K562 (cell line): ENCODE data around the gene CABP5. TPM values are rescaled to one million over a fixed set of nuclear protein-coding genes. Genes with fewer than 3 reads are reported as not detected.

ENCODE experiments used
- ATAC-seq: fragments of 200-7000 bp; cut with Tn5 transposase; 3 replicates; pipeline ENCODE4 v1.9.1; 2020; ENCODE audit warnings: moderate library complexity
- BruUV-seq: library from RNA; stranded (reverse); fragments of 400-500 nt; replicated peaks from 2 replicates; lab custom pipeline; 2021; lab: Mats Ljungman, UMichigan
- CTCF ChIA-PET: fragments of 300-600 bp; formaldehyde crosslinking; extraction: SDS; loops from one replicate; lab custom pipeline; 2021; ENCODE audit warnings: low intra/inter-chr PET ratio; lab: Yijun Ruan, JAX
- POLR2A ChIA-PET: fragments of 300-600, 350-650 bp; sonication (Branson Sonifier 250); formaldehyde crosslinking; extraction: SDS; loops from one replicate; lab custom pipeline; 2021; ENCODE audit warnings: antibody characterized with exemption, inconsistent platforms; lab: Yijun Ruan, JAX
- DNase-seq, 4 experiments: peaks; one replicate each; pipeline versions ENCODE4 v3.0.0 to v3.0.0-alpha.2; 2011 to 2018; ENCODE audit warnings: low spot score in 3 of 4, mixed read lengths in 3 of 4; ENCODE audit errors: extremely low read depth in 1 of 4
- FAIRE-seq: peaks from 2 replicates; lab custom pipeline; 2011; peaks lifted over from hg19 to GRCh38; lab: Jason Lieb, UNC
- H2AFZ ChIP-seq: 2 replicates; pipeline ENCODE4 v1.6.0; 2011; ENCODE audit warnings: low read depth, low read length, control low read depth, inconsistent platforms
- H3K27ac ChIP-seq: fragments of 200-600 bp; 3 replicates; pipeline ENCODE4 v1.8.0; 2011; ENCODE audit warnings: low read depth, mild to moderate bottlenecking, control low read depth, inconsistent platforms, low read length, moderate library complexity, mixed read lengths; ENCODE audit errors: extremely low read depth
- H3K27me3 ChIP-seq, 2 experiments: fragments of 300-600 bp in 1 of 2; 2 replicates in 1 of 2; 3 replicates in 1 of 2; pipeline versions ENCODE4 v1.6.0 to v1.8.0; 2011; ENCODE audit warnings: inconsistent platforms in 2 of 2, low read length in 2 of 2, mild to moderate bottlenecking in 1 of 2, mixed read lengths in 1 of 2, moderate library complexity in 1 of 2; ENCODE audit not compliant: control insufficient read depth in 2 of 2, insufficient read depth in 2 of 2
- H3K36me3 ChIP-seq: fragments of 300-600 bp; 3 replicates; pipeline ENCODE4 v1.8.0; 2011; ENCODE audit warnings: mild to moderate bottlenecking, low read length, inconsistent platforms; ENCODE audit not compliant: control insufficient read depth, insufficient read depth
- H3K4me1 ChIP-seq, 2 experiments: fragments of 200-600 bp in 1 of 2; replicated peaks in 1 of 2; 2 replicates in 1 of 2; 3 replicates in 1 of 2; pipeline versions ENCODE4 v1.5.1 to v1.8.0; 2011; ENCODE audit warnings: inconsistent platforms in 2 of 2, low read length in 2 of 2, mild to moderate bottlenecking in 1 of 2, mixed read lengths in 1 of 2, moderate library complexity in 1 of 2; ENCODE audit not compliant: control insufficient read depth in 2 of 2, insufficient read depth in 2 of 2
- H3K4me2 ChIP-seq: 2 replicates; pipeline ENCODE4 v1.6.1; 2011; ENCODE audit warnings: low read length, control low read depth, inconsistent platforms, mixed read lengths; ENCODE audit not compliant: insufficient read depth
- H3K4me3 ChIP-seq: fragments of 200-600 bp; sonication (generic), shearing (Covaris generic); 2 replicates; pipeline ENCODE4 v1.5.1; 2016; ENCODE audit warnings: control low read depth, inconsistent platforms
- H3K79me2 ChIP-seq: fragments of 200-600 bp; 3 replicates; pipeline ENCODE4 v1.8.0; 2011; ENCODE audit warnings: low read length, inconsistent platforms; ENCODE audit not compliant: control insufficient read depth, insufficient read depth
- H3K9ac ChIP-seq, 2 experiments: 2 replicates each; pipeline versions ENCODE4 v1.6.0 to v1.6.1; 2011; ENCODE audit warnings: low read depth in 2 of 2, low read length in 2 of 2, control low read depth in 1 of 2, inconsistent platforms in 1 of 2, mild to moderate bottlenecking in 1 of 2, mixed read lengths in 1 of 2; ENCODE audit not compliant: insufficient read depth in 1 of 2
- H3K9me1 ChIP-seq: one replicate; pipeline ENCODE4 v1.6.0; 2011; ENCODE audit warnings: inconsistent platforms, mild to moderate bottlenecking, low read length, moderate library complexity; ENCODE audit not compliant: control insufficient read depth, insufficient read depth
- H3K9me3 ChIP-seq: replicated peaks from 2 replicates; pipeline ENCODE4 v1.5.1; 2011; ENCODE audit warnings: low read depth, low read length, inconsistent platforms; ENCODE audit not compliant: control insufficient read depth, insufficient read depth
- H4K20me1 ChIP-seq: replicated peaks from 2 replicates; pipeline ENCODE4 v1.6.1; 2011; ENCODE audit warnings: low read length, inconsistent platforms, mixed read lengths; ENCODE audit not compliant: control insufficient read depth, insufficient read depth
- FOXJ3 ChIP-seq: sonication (generic); formaldehyde crosslinking; IDR thresholded peaks from 2 replicates; pipeline ENCODE4 v1.4.0; 2020; ENCODE audit warnings: mild to moderate bottlenecking, missing genetic modification reagents
- PTRF ChIP-seq: fragments of 450-650 bp; IDR thresholded peaks from 2 replicates; pipeline ENCODE4 v1.6.1; 2016; ENCODE audit warnings: mild to moderate bottlenecking, missing genetic modification characterization, missing compliant biosample characterization
- RREB1 ChIP-seq: fragments of 250-450 bp; sonication (Bioruptor Pico); IDR thresholded peaks from 2 replicates; pipeline ENCODE4 v1.4.0; 2020
- SAP30 ChIP-seq: fragments of 200-600 bp; sonication (generic); IDR thresholded peaks from 2 replicates; pipeline ENCODE4 v1.6.1; 2012; ENCODE audit warnings: borderline replicate concordance, low read depth, mild to moderate bottlenecking, moderate library complexity, low read length, control low read depth, inconsistent platforms; ENCODE audit not compliant: insufficient read depth, poor library complexity, severe bottlenecking
- SP2 ChIP-seq: IDR thresholded peaks from 2 replicates; pipeline ENCODE4 v1.6.1; 2011; ENCODE audit warnings: mild to moderate bottlenecking, low read depth, low read length, moderate library complexity; ENCODE audit not compliant: poor library complexity, severe bottlenecking; ENCODE audit errors: extremely low read depth
- TBP ChIP-seq: optimal IDR thresholded peaks from 2 replicates; pipeline ENCODE3; 2011; ENCODE audit warnings: low read depth, low read length, improper control_type of control experiment
- ZNF398 ChIP-seq: fragments of 250-450 bp; sonication (Bioruptor Pico); IDR thresholded peaks from 2 replicates; pipeline ENCODE4 v1.8.0; 2021; ENCODE audit warnings: moderate library complexity, mild to moderate bottlenecking, inconsistent platforms
- WGBS: fragments of 100-300 bp; shearing (Covaris generic); methylation state at CpG from one replicate; pipeline ENCODE4 v1.1.6; 2016; ENCODE audit warnings: low coverage, mixed read lengths; ENCODE audit not compliant: insufficient coverage; ENCODE audit errors: missing lambda C conversion rate; 5-methylcytosine and 5-hydroxymethylcytosine counted together
- in situ Hi-C: fragments of 300-500 bp; cut with MboI; formaldehyde crosslinking; loops from 4 replicates; pipeline ENCODE4 v1.15.0; 2018; ENCODE audit warnings: inconsistent platforms, mixed read lengths
- intact Hi-C: fragments of 100-400 bp; cut with micrococcal nuclease; formaldehyde crosslinking; loops from 2 replicates; pipeline ENCODE4 v1.14.2; 2022
- polyA plus RNA-seq, 8 experiments: library from polyadenylated mRNA; depleted of rRNA in 4 of 8; stranded (reverse) in 5 of 8; unstranded in 3 of 8; fragments of >200 nt; fragmentation: Nextera tagmentation in 2 of 8; fragmentation: Illumina TruSeq in 1 of 8; extraction: Ambion mirVana in 2 of 8; extraction: Trizol in 1 of 8; gene quantifications; 2 replicates each; pipeline versions ENCODE4 v1.2.1 to v1.2.3, GENCODE V29; 2011 to 2014; ENCODE audit warnings: inconsistent platforms in 1 of 8, missing spikeins in 1 of 8
- total RNA-seq, 7 experiments: library from RNA; depleted of rRNA in 6 of 7; stranded (reverse); fragments of >200 nt in 6 of 7; fragmentation: Illumina TruSeq in 2 of 7; extraction: Trizol in 2 of 7; gene quantifications; 2 replicates each; pipeline versions ENCODE4 v1.2.1 to v1.2.3, GENCODE V29; 2011 to 2021; ENCODE audit warnings: low replicate concordance in 1 of 7

CABP5 gene
- total and polyA plus RNA-seq, 9 of the 15 experiments (the other 6 are each of a cell fraction or from before 2014, with no cell fraction given), result not detected

GRCh38 chr19:48044561-48044960 lies 682 bp upstream of the CABP5 start:
- Histone ChIP-seq H3K27ac (no peak overlapping the region), H3K27me3 (peaks cover 9 to 22% of the 10 kb centered on the region in 2 experiments; a peak in 3 of 5 replicates), H3K4me2 (no peak overlapping the region), H3K9me3 (no peaks in the 10 kb centered on the region), H3K4me1 (peaks cover 3% of the 10 kb centered on the region in 2 experiments; a peak in 2 of 5 replicates), H3K4me3 (no peak overlapping the region), H3K9ac (no peak overlapping the region), H2AFZ (no peak overlapping the region), H3K9me1 (peaks cover 2% of the 10 kb centered on the region), H3K36me3 (no peaks in the 10 kb centered on the region), H4K20me1 (no peaks in the 10 kb centered on the region), H3K79me2 (no peaks in the 10 kb centered on the region)
- 2% methylated on average over 5 of the region's 5 CpGs for WGBS
- no peak for TF ChIP-seq SP2
- no peak for TF ChIP-seq FOXJ3
- TF ChIP-seq RREB1 (CRISPR knock-in tag), result no peak
- no peak for TF ChIP-seq PTRF (tag)
- no peak for TF ChIP-seq ZNF398 (CRISPR knock-in tag)
- no peak for TF ChIP-seq TBP
- TF ChIP-seq SAP30, result no peak
- no peak for ATAC-seq
- DNase-seq, result no peak
- intact Hi-C loops, result no loop called here
- BruUV-seq, result no TSS peak
- FAIRE-seq, result no peak
- ChIA-PET CTCF (no interaction called here), POLR2A (interaction anchor here (1.2 kb wide), 1 partner anchor 17 kb away, joined by 4 read pairs; no protein-coding TSS in a partner anchor)
- in situ Hi-C loops, result no loop called here
